Stimulated activated CD8-positive, alpha-beta memory T cell treated with anti-CD3 and anti-CD28 coated beads, Interleukin-12 subunit alpha, Interleukin-12 subunit beta, amount 100 ng/mL, for 24 hours (primary cell): ENCODE data around the gene SLC22A7.

Experiments
- DNase-seq: peaks from one replicate; pipeline ENCODE4 v3.0.0-alpha.2; 2020; ENCODE audit errors: extremely low read depth

SLC22A7 gene, protein sequence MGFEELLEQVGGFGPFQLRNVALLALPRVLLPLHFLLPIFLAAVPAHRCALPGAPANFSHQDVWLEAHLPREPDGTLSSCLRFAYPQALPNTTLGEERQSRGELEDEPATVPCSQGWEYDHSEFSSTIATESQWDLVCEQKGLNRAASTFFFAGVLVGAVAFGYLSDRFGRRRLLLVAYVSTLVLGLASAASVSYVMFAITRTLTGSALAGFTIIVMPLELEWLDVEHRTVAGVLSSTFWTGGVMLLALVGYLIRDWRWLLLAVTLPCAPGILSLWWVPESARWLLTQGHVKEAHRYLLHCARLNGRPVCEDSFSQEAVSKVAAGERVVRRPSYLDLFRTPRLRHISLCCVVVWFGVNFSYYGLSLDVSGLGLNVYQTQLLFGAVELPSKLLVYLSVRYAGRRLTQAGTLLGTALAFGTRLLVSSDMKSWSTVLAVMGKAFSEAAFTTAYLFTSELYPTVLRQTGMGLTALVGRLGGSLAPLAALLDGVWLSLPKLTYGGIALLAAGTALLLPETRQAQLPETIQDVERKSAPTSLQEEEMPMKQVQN

DNA sequence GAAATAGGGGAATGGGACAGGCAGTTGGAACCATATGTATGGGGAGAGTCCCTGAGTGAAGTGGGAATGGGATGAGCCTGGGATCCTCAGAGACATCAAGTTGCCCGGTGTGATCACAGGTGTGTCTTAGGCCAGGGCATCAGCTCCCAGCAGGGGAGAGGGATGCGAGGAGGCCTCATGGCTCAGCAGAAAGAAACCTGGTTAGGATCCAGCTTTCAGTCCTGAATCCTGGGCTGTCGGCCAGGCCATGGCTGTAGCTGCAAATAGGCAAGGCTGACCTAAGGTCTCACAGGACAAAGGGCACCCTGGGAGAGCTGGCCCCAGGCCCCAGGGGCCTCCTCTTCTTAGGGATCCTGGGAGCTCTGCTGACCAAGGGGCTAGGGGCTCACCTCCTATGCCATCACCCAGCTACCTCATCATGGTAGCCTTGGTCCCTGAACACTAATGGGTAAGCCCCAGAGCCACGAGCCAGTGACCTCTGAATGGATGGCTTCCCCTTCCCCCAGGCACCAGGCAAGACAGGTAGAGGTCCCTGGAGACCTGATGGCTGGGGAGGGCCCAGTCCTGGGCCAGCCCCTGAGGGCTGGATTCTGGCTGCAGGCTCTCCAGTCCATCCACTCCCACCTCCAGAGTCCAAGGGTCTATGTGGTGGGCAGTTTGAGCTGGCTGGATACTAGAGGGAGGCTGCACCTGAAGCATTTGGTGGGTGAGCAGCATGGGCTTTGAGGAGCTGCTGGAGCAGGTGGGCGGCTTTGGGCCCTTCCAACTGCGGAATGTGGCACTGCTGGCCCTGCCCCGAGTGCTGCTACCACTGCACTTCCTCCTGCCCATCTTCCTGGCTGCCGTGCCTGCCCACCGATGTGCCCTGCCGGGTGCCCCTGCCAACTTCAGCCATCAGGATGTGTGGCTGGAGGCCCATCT is at the start of gene SLC22A7:
TSS of gene SLC22A7 (plus strand) at position 617 of the 921 bp plus-strand sequence. CDS start at position 716, 99 bp downstream.
- DNase-seq = no peak

DNA sequence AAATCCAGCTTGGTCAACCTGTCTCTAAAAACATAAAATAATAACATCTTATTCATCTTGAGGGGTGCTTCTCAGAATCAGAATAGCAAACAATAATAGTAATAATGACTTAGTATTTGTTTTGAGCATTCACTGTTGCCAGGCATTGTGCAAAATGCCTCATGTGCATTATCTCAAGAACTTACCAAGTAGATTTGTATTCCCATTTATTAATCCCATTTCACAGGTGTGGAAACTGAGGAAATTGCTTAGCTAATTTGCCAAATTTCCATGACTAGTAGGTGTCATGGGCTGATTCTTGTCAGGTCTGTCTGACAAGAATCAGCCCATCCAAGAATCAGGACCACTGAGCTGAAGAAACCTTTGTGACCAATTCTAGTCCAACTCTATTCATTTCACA is 49.3 kb upstream of the SLC22A7 start:
- no peak for DNase-seq

DNA sequence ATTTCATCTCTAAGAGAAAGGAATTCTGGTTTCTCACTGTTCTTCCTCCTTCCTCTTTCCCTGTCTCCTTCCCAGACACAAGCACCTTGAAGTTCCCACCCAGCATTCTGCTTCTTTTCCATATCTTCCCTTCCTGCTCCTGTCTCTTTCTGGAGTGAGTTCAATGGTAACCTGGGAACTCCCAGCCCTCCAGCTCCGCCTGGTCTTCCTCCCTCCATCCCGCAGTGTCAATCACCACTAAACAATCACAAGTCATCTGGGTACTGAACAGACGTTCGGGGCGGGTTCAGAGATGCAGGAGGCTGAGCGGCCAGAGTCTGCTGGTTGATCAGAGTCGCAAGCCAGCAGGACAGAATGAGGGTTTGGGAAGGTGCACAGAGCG is 47.1 kb upstream of the SLC22A7 start:
- DNase-seq = no peak

DNA sequence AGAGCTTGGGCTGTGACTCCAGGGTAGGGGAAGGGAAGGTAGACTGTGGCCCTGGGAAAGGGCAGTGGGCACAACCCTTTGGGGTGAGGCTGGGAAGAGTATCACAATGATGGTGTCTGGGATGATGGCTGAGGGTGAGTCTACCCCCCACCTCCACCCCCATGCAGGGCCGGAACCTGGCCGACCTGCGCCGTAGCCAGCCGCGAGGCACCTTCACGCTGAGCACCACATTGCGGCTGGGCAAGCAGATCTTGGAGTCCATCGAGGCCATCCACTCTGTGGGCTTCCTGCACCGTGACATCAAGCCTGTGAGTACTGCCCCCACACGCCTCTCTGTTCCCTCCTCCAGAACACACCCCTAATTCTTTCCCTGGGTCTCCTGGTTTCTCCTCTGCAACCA is 44.7 kb upstream of the SLC22A7 start:
- no peak for DNase-seq

DNA sequence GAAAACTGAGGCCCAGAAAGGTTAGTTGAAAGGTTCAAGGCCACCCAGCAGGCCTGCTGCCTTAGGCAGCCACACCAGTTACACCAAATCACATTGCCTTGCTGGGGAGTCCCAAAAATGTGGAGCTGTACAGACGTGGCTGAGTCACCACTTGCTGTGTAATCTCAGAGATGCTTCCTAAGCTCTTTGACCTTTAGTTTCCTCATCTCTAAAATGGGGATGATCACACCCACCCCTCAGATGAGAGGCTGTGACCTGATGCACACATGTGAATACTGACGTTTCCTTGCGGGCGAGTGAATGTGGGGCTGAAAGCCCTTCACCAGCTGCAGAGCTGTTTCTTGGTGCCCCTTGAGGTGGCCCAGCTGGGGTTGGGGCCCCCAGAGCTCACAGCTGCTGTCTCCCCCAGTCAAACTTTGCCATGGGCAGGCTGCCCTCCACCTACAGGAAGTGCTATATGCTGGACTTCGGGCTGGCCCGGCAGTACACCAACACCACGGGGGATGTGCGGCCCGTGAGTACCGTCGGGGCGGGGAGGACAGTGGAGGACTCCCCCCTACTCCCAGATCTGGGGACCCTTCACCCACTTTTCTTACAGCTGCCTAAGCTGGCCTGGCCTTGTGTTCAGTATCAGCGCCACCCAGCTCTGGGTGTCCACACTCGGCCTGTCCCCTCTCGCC is 43.8 kb upstream of the SLC22A7 start:
- DNase-seq = no peak

DNA sequence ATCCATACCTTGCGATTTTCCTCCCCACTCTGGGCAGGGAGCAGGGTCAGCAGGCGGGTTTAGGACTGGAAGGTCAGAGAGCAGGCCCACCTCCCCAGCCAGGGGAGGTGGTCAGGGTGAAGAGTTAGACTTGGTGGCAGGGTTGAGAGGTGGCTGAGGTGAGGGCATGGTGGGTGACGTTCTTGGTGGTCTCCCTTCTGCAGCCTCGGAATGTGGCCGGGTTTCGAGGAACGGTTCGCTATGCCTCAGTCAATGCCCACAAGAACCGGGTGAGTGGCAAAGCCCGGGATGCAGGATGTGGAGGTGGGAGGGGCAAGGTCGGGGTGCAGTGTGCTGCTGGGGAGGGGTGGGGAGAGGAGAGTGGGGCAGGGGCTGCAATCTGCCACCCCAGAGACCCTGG is 43.2 kb upstream of the SLC22A7 start:
- no peak for DNase-seq

DNA sequence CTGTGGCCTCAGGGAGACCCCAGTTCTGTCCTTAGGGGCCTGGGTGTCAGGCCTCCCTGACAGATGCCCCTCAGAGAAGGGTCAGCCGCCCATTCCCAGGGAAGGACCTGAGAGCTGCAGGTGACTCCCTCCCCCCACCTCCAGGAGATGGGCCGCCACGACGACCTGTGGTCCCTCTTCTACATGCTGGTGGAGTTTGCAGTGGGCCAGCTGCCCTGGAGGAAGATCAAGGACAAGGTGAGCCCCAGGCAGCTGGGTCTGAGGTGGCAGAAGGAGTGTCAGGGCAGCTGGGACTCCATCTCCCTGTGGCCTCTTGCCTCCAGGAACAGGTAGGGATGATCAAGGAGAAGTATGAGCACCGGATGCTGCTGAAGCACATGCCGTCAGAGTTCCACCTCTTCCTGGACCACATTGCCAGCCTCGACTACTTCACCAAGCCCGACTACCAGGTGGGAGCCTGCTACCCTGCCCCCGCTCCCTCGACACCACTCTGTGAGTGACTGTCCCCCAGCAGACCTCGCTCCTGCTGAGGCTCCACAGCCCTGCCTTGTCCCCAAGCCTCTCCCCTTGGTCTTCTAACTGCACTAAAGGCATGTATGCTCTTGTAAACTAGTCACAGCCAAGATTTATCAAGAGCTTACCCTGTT is 42.5 kb upstream of the SLC22A7 start:
- DNase-seq = no peak

DNA sequence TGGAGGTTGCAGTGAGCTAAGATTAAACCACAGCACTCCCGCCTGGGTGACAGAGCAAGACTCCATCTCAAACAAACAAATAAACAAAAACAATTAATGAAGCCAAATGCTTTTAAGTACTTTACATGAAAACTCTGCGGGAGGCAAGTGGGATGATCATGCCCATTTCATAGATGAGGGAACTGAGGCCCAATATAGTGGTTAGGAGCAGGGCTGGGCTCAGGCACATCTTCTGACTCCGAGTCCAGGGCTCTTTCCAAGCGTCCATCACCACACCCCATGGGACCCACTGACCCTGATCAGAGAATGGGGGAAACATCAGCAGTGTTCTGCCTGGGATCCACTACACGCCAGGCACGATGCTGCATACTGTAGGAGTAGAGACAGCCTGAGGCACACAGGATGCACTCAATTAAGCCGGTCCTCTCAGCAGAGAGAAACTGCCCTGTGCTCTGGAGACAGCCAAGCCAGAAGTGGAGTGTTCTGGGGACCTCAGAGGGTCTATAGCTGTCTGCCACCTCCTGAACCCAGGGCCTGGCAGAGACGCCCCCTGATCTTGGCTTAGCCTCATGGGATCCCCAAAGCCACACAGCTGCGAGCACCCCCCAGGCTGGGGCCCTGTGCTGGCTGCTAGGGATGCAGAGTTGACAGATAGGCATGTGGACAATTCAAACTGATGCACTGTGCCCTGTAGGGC is 41.2 kb upstream of the SLC22A7 start:
- no peak for DNase-seq

DNA sequence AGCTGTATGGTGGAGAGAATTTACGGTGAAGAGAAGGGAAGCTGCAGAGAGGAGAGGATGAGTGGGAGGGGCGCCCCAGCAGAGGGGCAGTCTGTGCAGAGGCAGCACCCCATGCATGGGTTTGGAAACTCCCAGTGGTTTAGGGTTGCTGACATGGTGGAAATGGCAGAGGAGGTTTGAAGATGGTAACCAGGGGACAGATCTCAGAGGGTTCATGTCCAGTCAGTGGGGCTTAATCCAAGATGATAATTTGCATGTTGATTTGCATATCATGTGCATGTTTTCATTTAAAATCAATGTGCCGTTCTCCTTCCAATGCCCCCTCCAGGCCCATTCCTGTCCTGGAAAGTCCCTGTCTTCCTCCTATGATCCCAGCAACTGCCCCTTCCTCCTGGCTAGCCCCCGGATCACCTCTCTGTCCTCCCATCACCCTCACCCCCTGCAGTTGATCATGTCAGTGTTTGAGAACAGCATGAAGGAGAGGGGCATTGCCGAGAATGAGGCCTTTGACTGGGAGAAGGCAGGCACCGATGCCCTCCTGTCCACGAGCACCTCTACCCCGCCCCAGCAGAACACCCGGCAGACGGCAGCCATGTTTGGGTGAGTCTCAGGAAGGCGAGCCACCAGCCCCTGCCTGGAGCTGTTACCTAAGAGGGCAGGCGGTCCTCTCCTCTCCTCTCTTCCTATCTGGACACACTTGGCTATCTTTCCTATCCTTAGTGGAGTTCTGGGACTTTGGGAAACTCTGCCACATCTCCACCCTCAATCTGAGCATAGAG is 40.5 kb upstream of the SLC22A7 start:
- no peak for DNase-seq

DNA sequence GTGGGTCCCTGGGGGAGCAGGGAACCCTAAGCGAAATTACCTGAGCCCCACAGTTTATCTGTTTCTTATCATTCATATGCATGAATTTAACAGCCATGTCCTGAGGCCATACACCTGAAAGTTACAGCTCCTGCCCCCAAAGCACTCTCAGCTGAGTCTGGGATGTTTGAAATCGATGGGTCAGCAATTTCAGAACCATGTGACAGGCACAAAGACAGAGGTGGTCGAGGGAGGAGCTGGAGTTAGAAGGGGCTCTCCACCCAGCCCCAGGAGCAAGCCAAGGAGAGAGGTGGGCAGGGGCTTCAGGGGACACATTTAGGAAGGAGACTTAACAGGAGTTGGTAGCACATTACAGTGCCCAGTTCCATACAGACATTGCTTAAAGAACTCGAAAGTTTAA is 39.9 kb upstream of the SLC22A7 start:
- no peak for DNase-seq

DNA sequence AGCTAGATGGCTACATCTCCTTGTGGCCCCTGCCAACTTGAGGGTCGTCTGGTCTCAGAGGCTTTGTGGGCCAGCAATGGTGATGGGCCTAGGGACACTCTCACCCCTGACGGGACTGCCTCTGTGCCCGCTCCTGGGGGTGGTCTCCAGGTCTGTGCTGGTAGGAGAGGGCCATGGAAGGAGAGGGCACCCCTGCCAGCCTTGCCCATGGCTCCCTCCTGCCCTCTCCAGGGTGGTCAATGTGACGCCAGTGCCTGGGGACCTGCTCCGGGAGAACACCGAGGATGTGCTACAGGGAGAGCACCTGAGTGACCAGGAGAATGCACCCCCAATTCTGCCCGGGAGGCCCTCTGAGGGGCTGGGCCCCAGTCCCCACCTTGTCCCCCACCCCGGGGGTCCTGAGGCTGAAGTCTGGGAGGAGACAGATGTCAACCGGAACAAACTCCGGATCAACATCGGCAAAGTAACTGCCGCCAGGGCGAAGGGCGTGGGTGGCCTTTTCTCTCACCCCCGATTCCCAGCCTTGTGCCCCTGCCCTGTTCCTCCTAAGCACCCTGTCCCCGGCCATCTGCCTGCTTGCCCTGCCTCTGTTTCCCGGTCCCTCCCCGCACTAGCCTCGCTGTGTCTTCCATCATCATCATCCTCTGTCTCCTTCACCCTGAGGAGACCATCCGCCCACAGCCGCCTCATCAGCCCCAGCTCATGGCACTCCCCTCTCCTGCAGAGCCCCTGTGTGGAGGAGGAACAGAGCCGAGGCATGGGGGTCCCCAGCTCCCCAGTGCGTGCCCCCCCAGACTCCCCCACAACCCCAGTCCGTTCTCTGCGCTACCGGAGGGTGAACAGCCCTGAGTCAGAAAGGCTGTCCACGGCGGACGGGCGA is 39.0 kb upstream of the SLC22A7 start:
- no peak for DNase-seq

DNA sequence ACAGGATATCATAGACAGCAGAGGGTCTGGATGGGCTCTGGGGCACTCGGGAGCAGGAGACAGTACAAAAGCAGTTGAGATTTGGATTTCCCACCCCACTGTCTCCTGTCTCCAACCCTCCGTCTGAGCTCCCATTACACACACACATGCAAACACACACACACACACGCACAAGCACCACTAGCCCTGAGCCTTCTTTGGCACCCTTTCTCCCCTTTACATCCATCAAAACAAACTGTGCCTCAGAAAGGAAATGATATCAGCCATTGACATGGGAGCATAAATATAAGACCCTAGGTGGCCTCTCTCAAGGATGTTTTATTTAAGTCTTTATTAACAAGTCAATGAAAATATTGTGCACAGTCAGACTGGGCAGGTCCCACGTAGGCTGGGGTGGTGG is 37.3 kb upstream of the SLC22A7 start:
- DNase-seq = no peak

DNA sequence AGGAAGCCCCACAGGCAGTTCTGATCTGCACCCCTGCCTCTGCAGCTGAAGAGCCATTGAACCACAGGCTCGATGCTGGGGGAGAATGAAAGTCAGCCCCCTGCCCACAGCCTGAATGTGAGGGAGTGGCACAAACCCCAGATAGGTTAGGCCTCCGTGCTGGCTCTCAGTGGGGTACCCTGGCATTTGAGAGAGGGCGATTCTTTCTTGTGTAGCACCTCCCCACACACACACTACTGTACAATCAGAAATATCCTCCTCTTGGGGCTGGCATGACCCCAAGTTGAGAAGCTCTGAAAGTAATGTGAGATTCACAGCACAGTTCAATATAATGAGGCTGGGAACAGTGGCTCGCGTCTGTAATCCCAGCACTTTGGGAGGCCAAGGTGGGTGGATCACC is 36.9 kb upstream of the SLC22A7 start:
- DNase-seq = no peak

DNA sequence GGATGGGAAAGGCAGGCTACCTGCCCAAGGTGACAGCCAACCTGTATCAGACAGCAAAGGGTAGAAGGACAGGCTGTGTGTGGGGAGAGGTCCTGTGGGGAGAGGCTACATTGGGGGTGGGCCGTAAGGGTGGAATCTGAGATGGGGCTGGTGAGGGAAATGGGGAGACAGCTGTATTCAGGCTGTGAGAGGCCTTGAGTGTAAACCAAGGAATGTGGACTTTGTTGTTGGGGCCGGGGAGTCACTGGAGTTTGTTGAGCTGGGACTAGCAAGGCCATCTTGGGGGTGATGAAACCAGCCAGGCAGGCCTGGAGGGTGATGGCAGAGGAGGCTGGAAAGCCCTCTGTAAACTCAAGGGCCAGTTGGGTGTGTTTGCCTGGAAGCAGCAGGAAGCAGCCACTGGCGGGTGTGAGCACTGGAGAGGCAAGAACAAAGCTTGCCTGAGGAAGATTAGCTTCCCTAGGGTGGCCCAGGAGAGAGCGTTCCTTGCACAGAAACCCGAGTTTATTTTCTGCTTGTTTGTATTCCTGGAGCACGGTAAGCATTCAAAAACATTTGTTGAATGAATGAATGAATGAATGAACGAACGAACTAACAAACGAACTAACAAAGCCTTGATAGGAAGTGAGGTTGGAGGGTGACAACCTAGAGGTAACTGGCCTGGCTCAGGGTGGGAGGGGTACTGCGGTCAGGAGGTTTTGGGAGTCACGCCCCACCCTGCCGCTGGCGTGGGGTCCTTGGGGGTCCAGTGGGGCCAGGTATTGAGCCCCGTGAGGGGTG is 35.9 kb upstream of the SLC22A7 start:
- DNase-seq = no peak

DNA sequence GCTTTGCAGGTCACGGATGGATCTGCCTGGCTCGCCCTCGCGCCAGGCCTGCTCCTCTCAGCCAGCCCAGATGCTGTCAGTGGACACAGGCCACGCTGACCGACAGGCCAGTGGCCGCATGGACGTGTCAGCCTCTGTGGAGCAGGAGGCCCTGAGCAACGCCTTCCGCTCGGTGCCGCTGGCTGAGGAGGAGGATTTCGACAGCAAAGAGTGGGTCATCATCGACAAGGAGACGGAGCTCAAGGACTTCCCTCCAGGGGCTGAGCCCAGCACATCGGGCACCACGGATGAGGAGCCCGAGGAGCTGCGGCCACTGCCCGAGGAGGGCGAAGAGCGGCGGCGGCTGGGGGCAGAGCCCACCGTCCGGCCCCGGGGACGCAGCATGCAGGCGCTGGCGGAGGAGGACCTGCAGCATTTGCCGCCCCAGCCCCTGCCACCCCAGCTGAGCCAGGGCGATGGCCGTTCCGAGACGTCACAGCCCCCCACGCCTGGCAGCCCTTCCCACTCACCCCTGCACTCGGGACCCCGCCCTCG is 35.2 kb upstream of the SLC22A7 start:
- no peak for DNase-seq

DNA sequence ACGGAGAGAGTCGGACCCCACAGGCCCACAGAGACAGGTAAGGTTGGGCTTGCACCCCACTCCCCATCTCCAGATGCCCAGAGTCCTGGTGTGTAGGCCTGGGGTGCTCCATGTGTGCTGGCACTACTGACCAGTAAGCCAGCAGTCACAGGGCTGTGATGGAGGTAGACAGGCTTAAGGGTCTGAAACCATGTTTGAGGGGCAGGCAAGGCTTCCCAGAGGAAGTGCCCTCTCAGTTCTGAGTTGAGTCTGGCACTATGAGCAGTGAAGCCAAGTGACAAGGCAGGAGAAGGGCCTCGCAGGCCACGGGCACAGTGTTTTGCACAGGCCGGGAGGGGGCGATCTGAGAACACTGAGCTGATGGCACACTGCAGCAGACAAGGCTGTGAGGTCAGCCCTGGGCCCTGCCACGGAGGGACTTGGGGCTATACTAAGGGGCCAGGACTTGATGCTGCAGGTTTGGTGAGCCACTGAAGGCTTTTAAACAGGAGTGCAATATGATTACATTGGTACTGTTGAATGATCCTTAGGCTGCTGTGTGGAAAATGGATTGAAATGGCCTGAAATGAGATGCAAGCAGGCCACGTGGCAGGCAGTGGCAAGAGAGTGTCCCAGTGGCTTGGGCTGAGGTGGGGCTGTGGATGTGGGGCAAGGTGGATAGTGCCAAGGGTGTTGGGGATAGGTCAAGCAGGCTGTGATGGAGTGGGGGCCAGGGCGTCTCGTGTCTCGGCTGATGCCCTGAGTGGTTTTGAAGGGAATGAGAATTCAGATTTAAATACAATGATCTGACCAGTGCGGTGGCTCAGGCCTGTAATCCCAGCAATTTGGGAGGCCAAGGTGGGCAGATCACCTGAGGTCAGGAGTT is 34.5 kb upstream of the SLC22A7 start:
- DNase-seq = peak; percentile 39

DNA sequence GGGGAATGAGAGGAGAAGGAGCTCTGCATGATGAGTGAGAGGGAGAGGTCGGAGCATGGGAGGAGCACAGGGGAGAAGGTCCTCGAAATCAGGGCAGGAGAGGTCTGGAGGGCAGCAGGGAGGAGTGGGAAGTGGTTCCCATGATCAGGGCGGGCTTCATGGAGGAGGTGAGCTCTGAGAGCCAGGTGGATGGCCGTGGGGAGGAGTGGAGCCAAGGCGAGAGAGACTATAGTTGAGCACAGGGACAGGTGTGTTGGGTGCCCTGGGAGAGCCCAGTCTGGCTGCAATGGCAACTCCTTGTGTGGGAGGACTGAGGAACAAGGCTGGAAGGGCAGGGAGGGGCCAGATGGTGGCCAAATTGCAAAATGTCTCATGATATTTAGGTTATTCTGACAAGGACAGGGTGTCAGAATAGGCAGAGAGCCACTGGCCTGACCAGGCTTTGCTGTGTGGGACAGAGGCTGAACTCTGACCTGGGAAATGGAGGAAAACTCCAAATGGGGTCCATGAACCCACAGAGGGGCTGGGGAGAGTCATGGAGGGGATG is 33.4 kb upstream of the SLC22A7 start:
- no peak for DNase-seq
